ENCODE data around the gene AP5Z1.
"Not testable (repeated sequence)": the region's sequence is repeated elsewhere in the genome, so short reads cannot be mapped to it uniquely, and the experiment has no call there.

The AP5Z1 gene

GRCh38 chr7:4799508-4800268 is 24.3 kb downstream of the AP5Z1 start:
- in situ Hi-C loops (cut with MboI; ENCODE audit: low sequenced_read_pairs) = no loop called here

DNA sequence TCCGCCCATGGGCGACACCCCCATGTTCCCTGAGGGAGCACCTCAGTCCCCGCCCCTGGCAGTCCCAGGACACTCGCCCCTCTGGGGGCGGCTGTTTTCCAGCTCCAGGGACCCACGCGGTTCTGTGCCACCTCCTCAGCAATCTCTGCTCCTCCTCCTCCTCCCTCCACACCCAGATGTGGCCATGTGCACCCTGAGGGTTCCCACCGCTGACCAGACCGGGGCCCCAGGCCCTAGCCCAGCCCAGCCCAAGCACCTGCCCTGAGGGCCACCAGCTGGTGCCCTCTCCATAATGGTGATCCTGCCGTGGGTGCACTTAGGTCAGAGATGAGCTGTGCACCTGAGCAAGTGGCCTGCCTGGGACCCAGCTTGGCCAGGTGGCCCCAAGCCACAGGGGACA is 25.1 kb downstream of the AP5Z1 start:
- in situ Hi-C loops (cut with MboI; ENCODE audit: low sequenced_read_pairs) = no loop called here

GRCh38 chr7:4800926-4801838 is 25.8 kb downstream of the AP5Z1 start:
- in situ Hi-C loops (cut with MboI; ENCODE audit: low sequenced_read_pairs) = no loop called here

DNA sequence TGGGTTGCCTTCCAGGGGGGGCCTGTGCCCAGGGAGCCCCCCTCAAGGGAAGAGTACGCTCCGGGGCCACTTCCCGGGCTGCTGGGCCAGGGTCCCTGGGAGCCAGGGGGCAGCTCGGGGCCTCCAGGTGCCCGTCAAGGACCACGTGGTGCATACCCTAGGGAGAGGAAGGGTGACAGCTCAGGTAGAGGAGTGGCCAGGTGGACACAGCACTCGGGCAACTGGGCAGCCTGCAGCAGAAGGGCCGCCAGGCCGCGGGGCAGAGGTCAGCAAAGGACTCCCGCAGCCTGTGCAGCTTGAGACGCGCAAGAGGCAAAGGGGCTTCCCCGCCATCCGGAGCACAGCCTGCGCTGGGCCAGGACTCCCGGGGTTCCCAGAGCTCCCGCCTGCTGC is 26.4 kb downstream of the AP5Z1 start:
- in situ Hi-C loops (cut with MboI; ENCODE audit: low sequenced_read_pairs) = no loop called here

GRCh38 chr7:4802577-4802976 is 27.2 kb downstream of the AP5Z1 start:
- in situ Hi-C loops (cut with MboI; ENCODE audit: low sequenced_read_pairs) = not testable (repeated sequence)

DNA sequence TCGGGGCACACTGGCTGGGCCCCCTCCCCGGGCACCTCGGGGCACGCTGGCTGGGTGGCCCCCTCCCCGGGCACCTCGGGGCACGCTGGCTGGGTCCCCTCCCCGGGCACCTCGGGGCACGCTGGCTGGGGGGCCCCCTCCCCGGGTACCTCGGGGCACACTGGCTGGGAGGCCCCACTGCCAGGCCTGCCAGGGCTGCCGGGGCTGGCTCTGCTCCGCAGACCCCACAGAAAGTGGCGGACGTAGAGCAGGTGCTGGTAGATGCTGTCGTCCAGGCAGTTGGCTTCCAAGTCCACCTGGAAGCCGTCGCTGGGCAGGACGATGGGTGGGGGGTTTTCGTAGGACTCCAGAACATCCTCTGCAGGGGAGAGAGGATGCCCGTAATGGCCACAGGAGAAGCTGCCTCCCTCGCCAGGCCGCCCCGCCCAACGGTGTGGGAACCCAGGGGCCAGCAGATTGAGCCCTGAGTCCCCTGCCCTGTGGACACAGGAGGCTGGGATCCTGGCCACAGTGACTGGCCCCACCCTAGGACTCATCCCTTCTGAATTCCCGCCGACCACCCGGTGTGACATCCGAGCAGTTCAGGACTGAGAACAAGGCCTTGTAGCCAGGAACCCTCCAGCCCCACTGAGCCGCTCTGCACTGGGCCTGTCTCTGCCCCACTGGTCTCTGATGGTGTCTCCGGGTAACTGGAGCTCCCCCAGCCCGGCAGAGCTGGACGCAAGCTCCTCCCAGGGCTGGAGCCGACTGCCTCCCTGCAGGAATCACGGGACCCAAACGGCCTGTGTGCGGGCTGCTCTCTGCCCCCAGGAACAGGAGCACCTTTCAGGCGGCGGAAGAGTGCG is 28.2 kb downstream of the AP5Z1 start:
- in situ Hi-C loops (cut with MboI; ENCODE audit: low sequenced_read_pairs) = no loop called here

DNA sequence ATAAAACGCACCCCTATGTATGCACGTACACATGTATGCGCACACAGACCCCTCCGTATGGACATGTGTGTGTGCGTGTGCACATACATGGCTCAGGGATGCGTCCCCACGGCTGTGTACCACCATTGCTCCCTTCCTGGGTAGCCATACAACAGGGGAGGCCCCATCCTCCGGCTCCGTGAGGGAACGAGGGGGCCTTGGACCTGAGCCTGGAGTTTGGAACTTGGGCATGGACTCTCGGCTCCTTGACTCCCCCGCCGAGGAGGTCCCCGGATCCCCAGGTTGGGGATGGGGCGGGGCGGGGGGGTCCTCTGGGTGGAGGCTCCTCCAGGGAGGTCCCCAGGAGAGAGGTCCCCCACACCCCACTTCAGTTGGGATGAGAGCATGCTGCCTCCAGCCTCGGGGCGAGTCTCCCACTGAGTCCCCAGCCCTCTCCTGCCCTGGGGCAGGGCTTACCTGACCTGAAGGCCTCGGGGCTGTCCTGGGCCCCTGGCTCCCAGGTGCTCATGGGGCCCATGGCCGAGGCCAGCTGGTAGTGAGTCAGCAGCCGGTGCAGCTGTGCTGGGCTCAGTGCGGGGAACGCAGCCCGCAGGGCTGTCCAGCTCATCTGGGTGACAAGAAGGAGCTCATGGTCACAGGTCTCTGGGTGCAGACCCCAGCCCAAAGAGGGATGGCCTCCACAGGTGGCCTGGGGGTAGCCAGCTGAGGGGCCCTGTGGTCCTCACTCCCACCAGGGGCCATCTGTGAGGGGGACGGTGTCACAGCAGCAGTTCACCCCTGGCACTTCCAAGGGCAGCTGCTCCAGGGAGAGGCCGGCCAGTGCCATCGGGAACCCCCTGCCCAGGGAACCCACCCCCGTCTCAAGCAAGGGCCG is 29.9 kb downstream of the AP5Z1 start:
- in situ Hi-C loops (cut with MboI; ENCODE audit: low sequenced_read_pairs) = no loop called here

DNA sequence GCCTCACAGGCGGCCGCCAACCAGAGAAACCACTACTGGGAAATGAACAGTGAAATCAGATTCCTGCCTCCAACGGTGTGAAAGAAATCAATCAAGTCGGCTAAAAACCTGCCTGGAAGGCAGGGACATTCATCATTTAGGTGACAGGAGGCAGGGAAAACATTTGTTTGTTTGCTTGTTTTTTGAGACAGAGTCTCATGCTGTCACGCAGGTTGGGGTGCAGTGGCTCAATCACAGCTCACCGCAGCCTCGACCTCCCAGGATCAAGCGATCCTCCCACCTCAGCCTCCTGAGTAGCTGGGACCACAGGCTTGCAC is 30.5 kb downstream of the AP5Z1 start:
- in situ Hi-C loops (cut with MboI; ENCODE audit: low sequenced_read_pairs) = no loop called here

- in situ Hi-C loops (cut with MboI; ENCODE audit: low sequenced_read_pairs) = no loop called here
Measured at GRCh38 chr7:4806983-4807597, 31.7 kb downstream of the AP5Z1 start.

DNA sequence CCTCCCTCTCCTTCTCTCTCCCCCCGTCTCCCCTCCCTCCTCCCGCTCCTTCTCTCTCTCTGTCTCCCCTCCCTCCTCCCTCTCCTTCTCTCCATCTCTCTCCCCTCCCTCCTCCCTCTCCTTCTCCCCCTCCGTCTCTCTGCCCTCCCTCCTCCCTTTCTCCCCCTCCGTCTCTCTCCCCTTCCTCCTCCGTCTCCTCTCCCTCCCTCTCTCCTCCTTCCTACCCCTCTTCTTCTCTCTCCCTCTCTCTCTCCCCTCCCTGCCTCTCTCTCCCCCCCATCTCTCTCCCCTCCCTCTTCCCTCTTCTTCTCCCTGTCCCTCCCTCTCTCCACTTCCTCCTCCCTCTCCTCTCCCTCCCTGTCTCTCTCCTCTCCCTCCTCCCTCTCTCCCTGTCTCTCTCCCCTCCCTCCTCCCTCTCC is 32.2 kb downstream of the AP5Z1 start:
- in situ Hi-C loops (cut with MboI; ENCODE audit: low sequenced_read_pairs) = no loop called here

DNA sequence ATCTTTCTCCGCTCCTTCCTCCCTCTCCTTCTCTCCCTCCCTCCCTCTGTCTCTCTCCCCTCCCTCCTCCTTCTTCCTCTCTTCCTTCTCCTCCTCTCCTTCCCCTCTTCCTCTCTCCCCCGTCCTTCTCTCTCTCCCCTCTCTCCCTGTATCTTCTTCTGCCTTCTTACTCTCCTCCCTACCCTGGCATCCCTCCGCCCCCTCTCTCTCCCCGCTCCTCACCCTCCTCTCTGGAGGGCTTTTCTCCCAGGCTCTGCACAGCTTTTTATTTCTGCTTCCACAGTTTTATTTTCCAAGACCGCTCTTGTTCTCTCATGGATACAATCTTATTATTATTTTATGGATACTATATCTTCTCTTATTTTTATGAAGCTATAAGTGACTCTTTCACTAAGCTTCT is 32.6 kb downstream of the AP5Z1 start:
- in situ Hi-C loops (cut with MboI; ENCODE audit: low sequenced_read_pairs) = no loop called here

DNA sequence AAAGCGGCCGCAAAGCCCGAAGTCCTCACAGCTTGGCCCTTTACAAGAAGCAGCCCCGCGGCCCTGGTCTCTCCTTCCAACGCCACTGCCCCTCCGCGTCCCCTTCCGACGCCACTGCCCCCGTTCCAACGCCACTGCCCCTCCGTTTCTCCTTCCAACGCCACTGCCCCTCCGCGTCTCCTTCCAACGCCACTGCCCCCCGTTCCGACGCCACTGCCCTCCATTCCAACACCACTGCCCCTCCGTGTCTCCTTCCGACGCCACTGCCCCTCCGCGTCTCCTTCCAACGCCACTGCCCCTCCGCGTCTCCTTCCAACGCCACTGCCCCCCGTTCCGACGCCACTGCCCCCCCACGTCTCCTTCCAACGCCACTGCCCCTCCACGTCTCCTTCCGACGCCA is 33.1 kb downstream of the AP5Z1 start:
- in situ Hi-C loops (cut with MboI; ENCODE audit: low sequenced_read_pairs) = no loop called here

DNA sequence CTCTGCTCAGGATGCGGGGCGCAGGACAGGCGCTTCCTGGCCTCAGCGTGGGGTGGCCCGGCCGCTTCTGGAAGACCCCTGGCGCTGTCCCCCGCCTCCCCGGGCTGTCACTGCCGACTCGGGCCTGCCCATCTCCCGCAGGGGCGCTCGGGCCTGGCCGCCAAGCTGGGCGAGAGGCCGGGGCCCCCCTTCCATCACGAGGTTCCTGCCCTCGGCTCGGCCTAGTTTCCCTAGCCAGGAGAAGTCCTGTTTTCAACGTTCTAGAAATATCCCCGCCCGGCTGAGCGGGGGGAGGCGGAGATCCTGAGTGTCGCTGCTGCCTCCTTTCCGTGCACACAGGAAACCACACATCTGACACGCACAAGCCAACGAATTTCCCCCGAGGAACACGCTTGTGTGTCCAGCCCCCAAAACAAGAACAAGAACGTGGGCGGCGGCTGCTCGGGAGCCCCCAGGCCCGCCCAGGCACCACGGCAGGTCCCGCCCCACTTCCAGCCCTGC is 33.7 kb downstream of the AP5Z1 start:
- in situ Hi-C loops (cut with MboI; ENCODE audit: low sequenced_read_pairs) = no loop called here

DNA sequence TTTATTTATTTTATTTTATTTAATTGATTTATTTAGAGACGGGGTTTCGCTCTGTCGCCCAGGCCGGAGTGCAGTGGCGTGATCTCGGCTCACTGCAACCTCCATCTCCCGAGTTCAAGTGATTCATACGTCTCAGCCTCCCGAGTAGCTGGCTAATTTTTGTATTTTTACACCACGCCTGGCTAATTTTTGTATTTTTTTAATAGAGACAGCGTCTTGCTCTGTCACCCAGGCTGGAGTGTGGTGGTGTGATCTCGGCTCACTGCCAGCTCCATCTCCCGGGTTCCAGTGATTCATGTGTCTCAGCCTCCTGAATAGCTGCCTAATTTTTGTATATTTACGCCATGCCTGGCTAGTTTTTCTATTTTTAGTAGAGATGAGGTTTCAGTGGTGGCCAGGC is 34.2 kb downstream of the AP5Z1 start:
- in situ Hi-C loops (cut with MboI; ENCODE audit: low sequenced_read_pairs) = no loop called here

DNA sequence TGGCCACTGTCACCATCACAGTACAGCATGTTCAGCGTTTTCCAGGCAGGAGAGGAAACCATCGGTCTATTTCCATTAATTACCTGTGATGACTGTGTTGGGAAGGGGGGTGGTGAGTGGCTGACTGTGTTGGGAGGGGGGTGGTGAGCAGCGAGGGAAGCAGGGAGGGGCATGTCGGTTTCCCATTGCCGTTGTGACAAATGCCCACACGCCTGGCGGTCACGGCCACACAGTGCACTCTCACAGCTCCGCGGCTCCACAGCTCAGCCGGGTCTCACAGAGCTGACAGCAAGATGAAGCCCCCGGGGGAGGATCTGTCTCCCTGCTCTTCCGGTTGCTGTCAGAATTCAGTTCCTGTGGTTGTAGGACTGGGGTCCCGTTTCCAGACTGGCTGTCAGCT is 39.0 kb downstream of the AP5Z1 start:
- in situ Hi-C loops (cut with MboI; ENCODE audit: low sequenced_read_pairs) = no loop called here

GRCh38 chr7:4815121-4815520 is 39.7 kb downstream of the AP5Z1 start:
- in situ Hi-C loops (cut with MboI; ENCODE audit: low sequenced_read_pairs) = no loop called here

- in situ Hi-C loops (cut with MboI; ENCODE audit: low sequenced_read_pairs) = no loop called here
Measured at GRCh38 chr7:4815609-4816418, 40.4 kb downstream of the AP5Z1 start.

DNA sequence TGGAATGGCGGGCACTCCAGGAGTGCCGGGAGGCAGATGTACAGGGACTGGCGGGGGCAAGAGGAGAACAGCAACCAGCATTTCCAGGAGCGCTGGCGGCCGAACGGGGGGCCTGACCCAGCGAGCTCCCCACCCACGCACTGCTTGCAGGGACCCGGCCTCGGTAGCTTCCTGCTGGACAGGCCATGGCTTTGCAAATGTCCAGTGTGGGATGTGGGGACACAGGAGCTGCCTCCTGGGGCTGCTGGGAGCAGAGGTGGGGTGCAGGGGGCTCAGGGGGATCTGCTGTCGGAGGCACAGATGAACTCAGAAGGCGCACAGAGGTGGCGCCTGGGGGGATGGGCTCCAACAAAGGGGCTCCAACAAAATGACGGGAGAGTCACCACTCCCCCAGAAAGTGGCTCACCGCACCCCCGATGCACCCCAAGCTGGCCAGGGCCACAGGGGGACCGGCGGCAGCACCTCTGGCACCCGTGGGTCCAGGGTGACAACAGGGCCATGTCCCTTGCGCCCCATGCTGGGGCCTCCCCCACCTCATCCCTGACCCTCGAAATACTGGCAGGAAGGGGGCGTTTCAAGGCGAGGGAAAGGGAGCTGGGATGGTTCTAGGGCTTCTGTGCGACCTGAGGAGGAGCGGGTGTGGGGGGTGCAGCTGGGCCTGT is 41.1 kb downstream of the AP5Z1 start:
- in situ Hi-C loops (cut with MboI; ENCODE audit: low sequenced_read_pairs) = no loop called here
